Nephron (organoid): Measurements from ENCODE around the gene BSG.

ENCODE experiments used
- H3K27ac Mint-ChIP-seq, 3 experiments: 2 replicates each; pipeline ENCODE4 v1.8.0; 2020; ENCODE audit warnings: mixed read lengths in 3 of 3, mild to moderate bottlenecking in 2 of 3, moderate library complexity in 1 of 3
- H3K27me3 Mint-ChIP-seq: 2 replicates; pipeline ENCODE4 v1.8.0; 2021; ENCODE audit warnings: low read depth, mild to moderate bottlenecking, moderate library complexity, mixed read lengths
- H3K36me3 Mint-ChIP-seq: 2 replicates; pipeline ENCODE4 v1.8.0; 2020; ENCODE audit warnings: low read depth, mixed read lengths
- H3K4me1 Mint-ChIP-seq: 2 replicates; pipeline ENCODE4 v1.8.0; 2020; ENCODE audit warnings: mixed read lengths
- H3K4me3 Mint-ChIP-seq, 3 experiments: 2 replicates each; pipeline ENCODE4 v1.8.0; 2020; ENCODE audit warnings: mild to moderate bottlenecking in 3 of 3, mixed read lengths in 3 of 3, moderate library complexity in 2 of 3
- H3K9me3 Mint-ChIP-seq: 2 replicates; pipeline ENCODE4 v1.8.0; 2020; ENCODE audit warnings: mixed read lengths
- TF ChIP-seq, protein P1 (sequence below), 3 experiments: fragments of 200-600 bp; sonication (generic); IDR thresholded peaks; one replicate each; pipeline ENCODE4 v1.5.0; 2021; ENCODE audit warnings: antibody characterized with exemption in 3 of 3; ENCODE audit not compliant: unreplicated experiment in 3 of 3

Gene BSG

GRCh38 chr19:577439-578392, 5.3 kb downstream of the BSG start:
- Mint-ChIP-seq H3K4me1 (peaks cover 24% of the 10 kb centered on the region), H3K9me3 (no peaks in the 10 kb centered on the region), H3K4me3 (peak overlapping the region; percentile 12 to 32 (median 17)), H3K27ac (no peak overlapping the region), H3K27me3 (no peaks in the 10 kb centered on the region), H3K36me3 (no peaks in the 10 kb centered on the region)
- TF ChIP-seq, protein P1, sequence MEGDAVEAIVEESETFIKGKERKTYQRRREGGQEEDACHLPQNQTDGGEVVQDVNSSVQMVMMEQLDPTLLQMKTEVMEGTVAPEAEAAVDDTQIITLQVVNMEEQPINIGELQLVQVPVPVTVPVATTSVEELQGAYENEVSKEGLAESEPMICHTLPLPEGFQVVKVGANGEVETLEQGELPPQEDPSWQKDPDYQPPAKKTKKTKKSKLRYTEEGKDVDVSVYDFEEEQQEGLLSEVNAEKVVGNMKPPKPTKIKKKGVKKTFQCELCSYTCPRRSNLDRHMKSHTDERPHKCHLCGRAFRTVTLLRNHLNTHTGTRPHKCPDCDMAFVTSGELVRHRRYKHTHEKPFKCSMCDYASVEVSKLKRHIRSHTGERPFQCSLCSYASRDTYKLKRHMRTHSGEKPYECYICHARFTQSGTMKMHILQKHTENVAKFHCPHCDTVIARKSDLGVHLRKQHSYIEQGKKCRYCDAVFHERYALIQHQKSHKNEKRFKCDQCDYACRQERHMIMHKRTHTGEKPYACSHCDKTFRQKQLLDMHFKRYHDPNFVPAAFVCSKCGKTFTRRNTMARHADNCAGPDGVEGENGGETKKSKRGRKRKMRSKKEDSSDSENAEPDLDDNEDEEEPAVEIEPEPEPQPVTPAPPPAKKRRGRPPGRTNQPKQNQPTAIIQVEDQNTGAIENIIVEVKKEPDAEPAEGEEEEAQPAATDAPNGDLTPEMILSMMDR (IDR thresholded peaks at IDR 0.05; ENCODE audit: unreplicated experiment in 3 of 3): no peak

- Mint-ChIP-seq H3K4me3 (no peak overlapping the region), H3K9me3 (no peaks in the 10 kb centered on the region), H3K27ac (no peak overlapping the region), H3K36me3 (no peaks in the 10 kb centered on the region), H3K27me3 (no peaks in the 10 kb centered on the region), H3K4me1 (peaks cover 18% of the 10 kb centered on the region)
- TF ChIP-seq, protein P1 (IDR thresholded peaks at IDR 0.05; ENCODE audit: unreplicated experiment in 3 of 3): no peak
These were observed 6.9 kb downstream of the BSG start for GRCh38 chr19:579111-579841.

DNA sequence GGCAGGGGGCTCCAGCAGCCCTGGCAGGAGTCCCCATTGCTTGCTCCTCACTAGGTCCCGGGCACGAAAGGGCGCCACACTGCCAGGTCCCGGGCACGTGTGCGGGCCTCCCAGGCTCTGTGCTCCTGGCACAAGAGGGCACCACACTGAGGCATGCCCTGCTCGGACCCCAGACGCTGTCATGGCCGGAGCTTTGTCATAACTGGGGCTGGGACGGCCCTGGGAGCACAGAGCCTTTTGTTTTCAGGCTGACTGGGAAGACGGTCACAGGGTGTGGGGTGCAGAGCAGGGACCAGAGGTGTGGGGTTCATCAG, 7.4 kb downstream of the BSG start:
- H3K4me1 Mint-ChIP-seq: peaks cover 13% of the 10 kb centered on the region
- TF ChIP-seq, protein P1 (IDR thresholded peaks at IDR 0.05; ENCODE audit: unreplicated experiment in 3 of 3): no peak
- no peak overlapping the region for H3K27ac Mint-ChIP-seq
- H3K27me3 Mint-ChIP-seq: no peaks in the 10 kb centered on the region
- H3K9me3 Mint-ChIP-seq: no peaks in the 10 kb centered on the region
- H3K4me3 Mint-ChIP-seq: no peak overlapping the region
- H3K36me3 Mint-ChIP-seq: no peaks in the 10 kb centered on the region

GRCh38 chr19:580274-580835, 8.0 kb downstream of the BSG start:
- TF ChIP-seq, protein P1 (IDR thresholded peaks at IDR 0.05; ENCODE audit: unreplicated experiment in 3 of 3): no peak
- Mint-ChIP-seq H3K27me3 (no peaks in the 10 kb centered on the region), H3K4me1 (peaks cover 8% of the 10 kb centered on the region), H3K4me3 (no peak overlapping the region), H3K9me3 (no peaks in the 10 kb centered on the region), H3K27ac (no peak overlapping the region), H3K36me3 (no peaks in the 10 kb centered on the region)

DNA sequence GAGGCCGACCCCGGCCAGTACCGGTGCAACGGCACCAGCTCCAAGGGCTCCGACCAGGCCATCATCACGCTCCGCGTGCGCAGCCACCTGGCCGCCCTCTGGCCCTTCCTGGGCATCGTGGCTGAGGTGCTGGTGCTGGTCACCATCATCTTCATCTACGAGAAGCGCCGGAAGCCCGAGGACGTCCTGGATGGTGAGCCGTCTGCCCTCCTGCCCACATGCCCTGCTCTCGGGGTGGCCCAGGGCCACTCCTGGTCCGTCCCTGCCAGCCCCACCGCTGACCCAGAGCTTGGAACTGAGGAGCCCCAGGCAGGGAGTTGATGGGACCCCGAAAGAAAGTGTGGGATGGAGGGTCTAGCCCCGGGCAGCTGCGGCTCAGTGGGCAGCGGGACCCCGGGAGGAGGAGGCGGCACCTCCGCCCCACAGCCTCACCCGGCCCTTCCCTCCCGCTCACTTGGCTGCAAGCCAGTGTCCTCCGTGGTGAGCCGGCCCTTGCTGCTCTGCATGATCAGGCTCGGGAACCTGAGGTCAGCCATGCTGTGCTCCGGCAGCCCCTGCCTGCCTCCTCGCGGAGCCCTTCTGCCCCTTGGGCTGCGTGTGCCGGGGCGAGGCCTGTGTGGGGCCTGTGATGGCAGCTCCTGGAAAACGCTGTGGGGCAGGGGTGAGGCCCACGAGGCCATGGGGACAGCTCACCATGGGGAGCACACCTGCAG, 9.2 kb downstream of the BSG start:
- peaks cover 5% of the 10 kb centered on the region for H3K4me1 Mint-ChIP-seq
- H3K27ac Mint-ChIP-seq: no peak overlapping the region
- no peaks in the 10 kb centered on the region for H3K36me3 Mint-ChIP-seq
- TF ChIP-seq, protein P1 (IDR thresholded peaks at IDR 0.05; ENCODE audit: unreplicated experiment in 3 of 3): no peak
- H3K27me3 Mint-ChIP-seq: peaks cover 8% of the 10 kb centered on the region
- H3K9me3 Mint-ChIP-seq: no peaks in the 10 kb centered on the region
- H3K4me3 Mint-ChIP-seq: no peak overlapping the region
